G401 (cell line): ENCODE data around the gene APEX1. TPM values are rescaled to one million over a fixed set of nuclear protein-coding genes. Genes with fewer than 3 reads are reported as not detected.

Source experiments
- DNase-seq: peaks from one replicate; pipeline ENCODE4 v3.0.0-alpha.2; 2015; ENCODE audit warnings: low spot score
- in situ Hi-C: cut with HindIII; loops from 2 replicates; pipeline ENCODE4 v1.10.0; 2016; ENCODE audit warnings: low sequenced_read_pairs, mixed read lengths
- total RNA-seq: library from RNA; depleted of rRNA; stranded (reverse); fragments of >200 nt; shearing (Covaris generic); gene quantifications from 2 replicates; pipeline ENCODE4 v1.2.3, GENCODE V29; 2014

Gene APEX1
- total RNA-seq, 1 experiment from 2014 or later = 289 TPM

GRCh38 chr14:20469242-20469889 is 14.3 kb downstream of the APEX1 start, which contains the start of gene PNP:
TSS of gene PNP (plus strand) at chr14:20469406. CDS start at chr14:20469525, 119 bp downstream.
- peak; percentile 95 for DNase-seq
- in situ Hi-C loops = no loop called here

DNA sequence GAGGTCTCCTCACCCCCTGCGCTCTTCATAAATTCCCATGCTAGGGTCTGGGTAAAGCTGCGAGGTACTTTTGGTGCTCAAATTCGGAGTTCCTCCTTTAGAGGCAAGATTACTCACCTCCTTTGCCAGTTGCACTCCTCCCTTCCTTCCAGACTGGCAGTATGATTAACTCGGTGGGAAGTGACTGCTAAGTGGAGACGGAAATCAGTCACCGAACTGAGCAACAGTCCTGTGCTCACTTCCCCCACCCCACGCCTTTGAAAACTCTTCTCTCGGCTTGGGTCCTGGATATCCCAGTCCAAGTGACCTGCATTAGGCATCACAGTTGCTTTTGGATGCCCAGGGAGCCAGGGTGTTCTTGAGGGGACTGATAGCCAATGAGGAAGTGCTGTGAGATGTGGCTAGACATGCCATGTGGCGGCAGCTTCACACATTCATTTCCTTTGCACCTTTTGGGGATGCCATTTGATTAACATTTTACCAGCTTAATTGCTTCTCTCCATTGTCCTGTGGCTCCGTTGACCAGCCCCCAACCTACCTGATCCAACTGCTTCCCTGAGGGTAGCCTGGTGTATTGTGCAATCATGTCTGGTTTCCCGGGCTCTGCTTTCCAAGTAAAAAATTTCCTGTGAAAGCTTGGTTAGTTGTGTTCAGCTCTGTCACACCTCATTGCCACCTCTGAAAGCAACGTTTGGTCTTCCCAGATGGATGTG is 15.0 kb downstream of the APEX1 start:
- DNase-seq = peak; percentile 62
- in situ Hi-C loops = no loop called here

- in situ Hi-C loops = no loop called here
- DNase-seq = no peak
These were observed 15.5 kb downstream of the APEX1 start for GRCh38 chr14:20470603-20470901.

DNA sequence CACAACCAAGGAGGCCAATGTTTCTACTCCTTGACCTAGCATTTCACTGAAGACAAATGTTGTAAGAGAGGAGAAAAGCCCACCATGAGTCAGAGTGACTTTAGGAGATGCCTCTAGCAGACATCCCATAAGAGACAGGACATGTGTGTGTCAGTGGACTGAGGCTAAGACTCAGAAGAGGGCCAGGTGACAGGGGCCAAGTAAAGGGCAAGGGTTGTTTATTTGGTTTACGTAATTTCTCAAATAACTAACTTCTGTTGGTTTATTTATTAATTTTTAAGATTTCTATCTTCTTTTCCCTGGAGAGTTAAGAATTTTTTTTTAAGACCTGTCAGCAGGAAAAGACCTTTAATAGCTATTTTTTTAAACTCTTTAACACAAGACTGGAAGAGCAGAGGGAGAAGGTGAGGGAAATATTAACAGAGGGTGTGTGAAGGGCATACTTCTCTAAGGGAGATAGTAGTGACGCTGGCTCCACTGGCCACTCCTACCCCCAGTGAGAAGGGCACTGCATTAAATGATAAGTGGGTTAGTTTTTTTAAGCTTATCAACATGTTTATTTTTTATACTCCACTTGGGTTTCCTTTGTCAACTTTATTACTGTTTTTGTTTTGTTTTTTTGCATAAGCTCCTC is 17.6 kb downstream of the APEX1 start:
- DNase-seq = no peak
- in situ Hi-C loops = no loop called here

DNA sequence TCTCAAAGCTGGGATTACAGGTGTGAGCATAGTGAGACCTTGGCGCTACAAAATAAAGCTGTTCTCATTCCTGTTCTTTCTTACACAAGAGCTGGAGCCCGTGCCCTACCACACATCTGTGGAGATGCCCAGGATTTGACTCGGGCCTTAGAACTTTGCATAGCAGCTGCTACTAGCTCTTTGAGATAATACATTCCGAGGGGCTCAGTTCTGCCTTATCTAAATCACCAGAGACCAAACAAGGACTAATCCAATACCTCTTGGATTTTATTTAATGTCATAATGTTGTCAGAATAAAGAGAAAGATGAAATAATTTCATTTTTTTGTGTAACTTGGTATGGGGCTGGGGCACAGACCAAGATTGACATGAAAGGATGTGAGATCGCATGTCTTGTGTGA is 21.8 kb downstream of the APEX1 start:
- in situ Hi-C loops = no loop called here
- no peak for DNase-seq

GRCh38 chr14:20477211-20477876 is 22.3 kb downstream of the APEX1 start:
- DNase-seq = no peak
- in situ Hi-C loops = no loop called here

DNA sequence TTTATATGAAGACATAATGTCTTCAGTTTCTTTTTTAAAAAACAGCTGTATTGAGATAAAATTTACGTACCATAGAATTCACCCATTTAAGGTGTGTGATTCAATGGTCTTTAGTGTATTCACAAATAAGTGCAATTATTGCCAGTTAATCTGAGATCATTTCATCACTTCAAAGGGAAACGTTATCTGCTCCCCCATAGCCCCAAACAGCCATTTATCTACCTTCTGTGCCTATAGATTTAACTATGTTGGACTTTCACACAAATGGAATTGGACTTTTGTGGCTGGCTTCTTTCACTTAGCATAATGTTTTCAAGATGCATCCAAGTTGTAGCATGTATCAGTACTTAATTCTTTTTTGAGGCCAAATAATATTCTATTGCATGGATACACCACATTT is 23.9 kb downstream of the APEX1 start:
- DNase-seq = no peak
- in situ Hi-C loops = no loop called here

DNA sequence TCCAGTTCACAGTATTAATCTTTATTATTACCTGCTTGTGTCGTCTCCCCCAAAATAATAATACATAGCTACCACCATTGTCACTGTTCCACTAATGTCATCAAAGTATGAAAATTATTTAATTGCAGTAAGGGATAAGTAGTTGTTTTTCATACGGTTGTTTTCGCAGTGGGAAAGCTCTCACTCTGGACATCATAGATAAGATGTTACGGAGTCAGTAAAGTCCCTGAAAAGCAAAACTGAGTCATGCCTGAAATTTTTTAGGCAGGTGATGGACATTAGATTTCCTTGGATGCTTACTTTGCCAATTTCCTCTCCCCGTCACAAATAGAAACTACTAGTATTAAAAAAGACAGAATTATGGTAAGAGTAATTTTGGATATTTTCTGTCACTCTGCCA is 27.4 kb downstream of the APEX1 start:
- DNase-seq = no peak
- in situ Hi-C loops = no loop called here

DNA sequence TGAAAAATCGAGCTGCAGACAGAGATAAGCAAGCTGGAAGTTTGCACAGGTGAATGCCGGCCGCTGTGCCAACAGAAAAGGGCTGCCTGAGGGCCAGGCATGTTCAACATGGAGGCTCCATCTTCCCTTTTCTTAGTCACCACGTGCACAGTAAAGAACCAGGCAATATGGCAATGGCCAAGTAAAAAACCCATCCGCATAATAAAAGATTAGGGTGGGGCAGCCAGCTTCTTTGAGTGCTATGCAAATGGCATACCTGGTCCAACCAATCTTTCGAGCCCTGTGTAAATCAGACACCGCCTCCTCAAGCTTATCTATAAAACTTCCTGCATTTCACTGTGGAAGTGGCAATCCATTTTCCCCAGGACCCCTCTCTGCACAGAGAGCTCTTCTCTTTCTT is 30.9 kb downstream of the APEX1 start:
- no peak for DNase-seq
- in situ Hi-C loops = no loop called here

- DNase-seq = no peak
- in situ Hi-C loops = no loop called here
These were observed 31.8 kb downstream of the APEX1 start for GRCh38 chr14:20486684-20487395.

DNA sequence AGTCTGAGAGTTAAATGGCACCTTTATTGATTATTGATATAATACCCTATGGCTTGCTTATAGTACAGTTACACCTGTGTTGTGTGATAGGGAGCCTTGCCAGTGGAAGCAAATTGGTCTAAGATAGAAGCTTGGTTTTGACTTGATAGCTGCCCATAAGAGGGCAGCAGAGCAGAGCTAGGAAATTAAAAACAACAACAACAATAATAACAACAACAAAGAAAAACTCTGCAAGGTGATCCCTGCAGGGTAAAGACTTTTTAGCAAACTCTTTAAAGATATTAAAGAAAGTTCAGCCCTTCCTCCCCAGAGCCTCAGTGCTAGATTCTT is 32.3 kb downstream of the APEX1 start:
- in situ Hi-C loops = no loop called here
- no peak for DNase-seq

GRCh38 chr14:20489093-20489994 is 34.3 kb downstream of the APEX1 start:
- in situ Hi-C loops = no loop called here
- no peak for DNase-seq

DNA sequence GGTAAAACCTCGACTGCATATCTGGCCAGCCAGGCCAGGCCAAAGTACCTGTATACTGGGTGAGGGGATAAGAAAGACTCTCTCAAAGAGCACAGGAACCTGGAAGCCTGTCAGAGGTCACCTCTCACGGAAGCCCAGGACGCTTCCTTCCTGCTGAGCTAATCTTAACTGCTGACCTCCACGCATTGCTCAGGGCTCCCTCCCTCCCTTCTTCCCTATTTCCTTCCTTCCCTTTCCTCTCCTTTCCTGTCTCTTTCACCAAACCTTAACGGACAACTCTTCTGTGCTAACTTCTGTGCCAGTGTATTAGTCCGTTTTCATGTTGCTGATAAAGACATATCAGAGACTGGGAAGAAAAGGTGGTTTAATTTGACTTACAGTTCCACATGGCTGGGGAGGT is 35.5 kb downstream of the APEX1 start:
- in situ Hi-C loops = no loop called here
- no peak for DNase-seq

- no peak for DNase-seq
- in situ Hi-C loops = no loop called here
These were observed 37.5 kb downstream of the APEX1 start for GRCh38 chr14:20492486-20492885.

DNA sequence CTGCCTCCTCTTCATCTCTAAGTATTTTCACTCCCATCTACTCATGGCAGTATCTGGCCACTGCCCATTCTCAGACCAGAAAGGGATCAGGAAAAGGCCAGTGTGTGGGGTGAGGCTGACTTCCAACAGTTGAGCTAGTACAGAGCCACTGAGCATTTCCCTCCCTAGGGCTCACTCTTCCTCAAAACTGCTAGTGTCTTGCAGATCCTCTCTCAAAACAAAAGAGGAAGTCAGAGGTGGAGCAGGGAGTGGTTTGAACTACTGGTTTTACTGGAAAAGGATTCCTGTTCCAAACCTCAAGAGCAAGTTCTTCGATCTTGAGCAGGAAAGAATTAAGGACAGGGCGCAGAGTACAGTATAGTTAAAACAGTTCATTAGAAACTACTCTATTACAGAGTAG is 38.6 kb downstream of the APEX1 start:
- DNase-seq = peak; percentile 3
- in situ Hi-C loops = no loop called here

GRCh38 chr14:20494935-20495766 is 40.1 kb downstream of the APEX1 start:
- in situ Hi-C loops = no loop called here
- no peak for DNase-seq

DNA sequence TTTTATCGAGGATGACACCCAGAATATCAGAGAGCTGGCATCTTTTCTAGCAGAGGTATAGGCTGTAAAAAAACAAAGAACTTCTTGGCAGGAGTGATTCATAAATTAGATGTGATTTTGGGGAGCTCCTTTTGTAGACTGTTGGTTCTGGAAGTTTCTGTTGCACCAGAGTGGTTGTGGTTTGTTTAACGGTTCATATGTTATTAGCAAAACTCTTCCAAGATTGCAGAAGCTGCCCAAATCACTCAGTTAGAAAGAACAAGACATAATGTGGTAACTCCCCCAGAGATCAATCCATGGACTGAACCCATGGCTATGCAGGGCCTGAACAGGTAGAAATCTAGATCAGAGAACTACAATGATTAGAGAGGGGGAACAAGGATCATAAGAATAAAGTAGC is 43.6 kb downstream of the APEX1 start:
- no peak for DNase-seq
- in situ Hi-C loops = no loop called here

DNA sequence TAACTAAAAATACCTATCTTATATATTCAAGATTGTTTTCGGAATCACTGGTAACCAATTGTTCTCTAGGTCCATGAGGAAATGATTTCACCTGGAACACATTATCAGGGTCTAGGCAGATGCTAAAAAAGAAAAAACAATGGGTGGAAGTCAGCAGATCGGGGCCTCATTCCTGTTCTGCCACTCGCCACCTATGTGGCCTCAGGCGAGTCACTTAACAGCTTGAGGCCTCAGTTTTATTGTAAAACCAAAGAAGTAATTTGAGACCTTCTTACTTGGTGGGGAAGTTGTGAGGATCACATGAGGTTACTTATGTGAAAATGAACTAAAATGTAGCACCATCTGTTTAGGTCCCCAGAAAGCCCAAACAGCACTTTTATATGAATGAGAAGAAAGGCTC is 44.1 kb downstream of the APEX1 start:
- DNase-seq = no peak
- in situ Hi-C loops = no loop called here
